Activated gamma-delta T cell (primary cell): ENCODE measurements around the gene UBE2E3.
A peak's percentile ranks its signal among the peaks of the same experiment; 100 is the strongest.
"Not testable (repeated sequence)": the region's sequence is repeated elsewhere in the genome, so short reads cannot be mapped to it uniquely, and the experiment has no call there.

ENCODE experiments used
- DNase-seq: peaks from one replicate; lab custom pipeline; 2025; lab: John Stamatoyannopoulos, UW
- total RNA-seq, 2 donors: gene quantifications; one replicate each; lab custom pipeline; 2026; lab: John Stamatoyannopoulos, UW

UBE2E3 gene
- total RNA-seq = 20.9 to 21.5 reads per million in 2 donors

- DNase-seq = peak; percentile 69
These were observed at the start of gene UBE2E3 for GRCh38 chr2:180980106-180980942. Gene UBE2E3, plus strand, starts transcription at chr2:180980605. Its CDS starts 1,438 bp downstream, at chr2:180982043.

GRCh38 chr2:180931841-180932240, 48.6 kb upstream of the UBE2E3 start:
- no peak for DNase-seq

- DNase-seq = no peak
These were observed 47.1 kb upstream of the UBE2E3 start for GRCh38 chr2:180933332-180933731.

GRCh38 chr2:180934911-180935310, 45.5 kb upstream of the UBE2E3 start:
- no peak for DNase-seq

GRCh38 chr2:180937480-180937879, 42.9 kb upstream of the UBE2E3 start:
- not testable (repeated sequence) for DNase-seq

GRCh38 chr2:180938451-180938850, 42.0 kb upstream of the UBE2E3 start:
- DNase-seq = no peak

GRCh38 chr2:180943275-180943674, 37.1 kb upstream of the UBE2E3 start:
- DNase-seq = no peak

- DNase-seq = no peak
These were observed 36.0 kb upstream of the UBE2E3 start for GRCh38 chr2:180944372-180944771.

GRCh38 chr2:180947208-180947689, 33.2 kb upstream of the UBE2E3 start:
- DNase-seq = no peak

- no peak for DNase-seq
These were observed 30.5 kb upstream of the UBE2E3 start for GRCh38 chr2:180949896-180950295.

GRCh38 chr2:180952082-180952481, 28.3 kb upstream of the UBE2E3 start:
- DNase-seq = no peak

GRCh38 chr2:180952731-180953336, 27.6 kb upstream of the UBE2E3 start:
- DNase-seq = no peak

- DNase-seq = no peak
These were observed 26.9 kb upstream of the UBE2E3 start for GRCh38 chr2:180953550-180953949.

GRCh38 chr2:180955101-180955500, 25.3 kb upstream of the UBE2E3 start:
- DNase-seq = no peak

GRCh38 chr2:180959787-180960186, 20.6 kb upstream of the UBE2E3 start:
- no peak for DNase-seq

- no peak for DNase-seq
These were observed 19.4 kb upstream of the UBE2E3 start for GRCh38 chr2:180960982-180961381.

- no peak for DNase-seq
These were observed 17.6 kb upstream of the UBE2E3 start for GRCh38 chr2:180962727-180963314.

GRCh38 chr2:180966378-180966777, 14.0 kb upstream of the UBE2E3 start:
- no peak for DNase-seq

GRCh38 chr2:180969124-180969523, 11.3 kb upstream of the UBE2E3 start:
- no peak for DNase-seq

- no peak for DNase-seq
These were observed 10.4 kb upstream of the UBE2E3 start for GRCh38 chr2:180970016-180970415.

GRCh38 chr2:180971811-180972210, 8.6 kb upstream of the UBE2E3 start:
- no peak for DNase-seq

GRCh38 chr2:180975585-180975984, 4.8 kb upstream of the UBE2E3 start:
- no peak for DNase-seq
